ENCODE data around the gene SAXO1. TPM values are rescaled to one million over a fixed set of nuclear protein-coding genes. Genes with fewer than 3 reads are reported as not detected.

SAXO1 gene
- total RNA-seq, 2 donors from 2014 or later: not detected

GRCh38 chr9:18909140-18910018, 123.6 kb downstream of the SAXO1 start:
- Histone ChIP-seq H3K9me3 (no peaks in the 10 kb centered on the region), H3K4me1 (no peaks in the 10 kb centered on the region), H3K27me3 (no peaks in the 10 kb centered on the region), H3K27ac (no peak overlapping the region), H3K4me3 (no peak overlapping the region), H3K36me3 (no peaks in the 10 kb centered on the region), H3K9ac (ENCODE audit: low read depth in 2 of 2, low read length in 2 of 2) (no peak overlapping the region)
- no peak for DNase-seq
- intact Hi-C loops (cut with DNase I): no loop called here
- no peak for TF ChIP-seq CTCF (IDR thresholded peaks at IDR 0.05)

- no peaks in the 10 kb centered on the region for H3K36me3 ChIP-seq
- intact Hi-C loops (cut with DNase I): no loop called here
- H3K9ac ChIP-seq (ENCODE audit: low read depth in 2 of 2, low read length in 2 of 2): no peak overlapping the region
- no peaks in the 10 kb centered on the region for H3K27me3 ChIP-seq
- TF ChIP-seq CTCF (IDR thresholded peaks at IDR 0.05): no peak
- H3K4me3 ChIP-seq: no peak overlapping the region
- no peaks in the 10 kb centered on the region for H3K4me1 ChIP-seq
- no peaks in the 10 kb centered on the region for H3K9me3 ChIP-seq
- no peak overlapping the region for H3K27ac ChIP-seq
- DNase-seq: no peak
These were observed 124.9 kb downstream of the SAXO1 start for GRCh38 chr9:18907927-18908625.

- intact Hi-C loops (cut with DNase I): no loop called here
- DNase-seq: no peak
- no peak overlapping the region for H3K27ac ChIP-seq
- H3K9ac ChIP-seq (ENCODE audit: low read depth in 2 of 2, low read length in 2 of 2): no peak overlapping the region
- no peak overlapping the region for H3K4me3 ChIP-seq
- H3K4me1 ChIP-seq: no peaks in the 10 kb centered on the region
- H3K27me3 ChIP-seq: no peaks in the 10 kb centered on the region
- H3K36me3 ChIP-seq: no peaks in the 10 kb centered on the region
- no peaks in the 10 kb centered on the region for H3K9me3 ChIP-seq
- TF ChIP-seq CTCF (IDR thresholded peaks at IDR 0.05): no peak
These were observed 126.2 kb downstream of the SAXO1 start for GRCh38 chr9:18906656-18907395.

GRCh38 chr9:18905883-18906629, 127.0 kb downstream of the SAXO1 start:
- TF ChIP-seq CTCF (IDR thresholded peaks at IDR 0.05): no peak
- H3K27me3 ChIP-seq: no peaks in the 10 kb centered on the region
- H3K4me3 ChIP-seq: no peak overlapping the region
- H3K9me3 ChIP-seq: no peaks in the 10 kb centered on the region
- no peaks in the 10 kb centered on the region for H3K4me1 ChIP-seq
- no peaks in the 10 kb centered on the region for H3K36me3 ChIP-seq
- intact Hi-C loops (cut with DNase I): no loop called here
- H3K27ac ChIP-seq: no peak overlapping the region
- no peak for DNase-seq
- no peak overlapping the region for H3K9ac ChIP-seq (ENCODE audit: low read depth in 2 of 2, low read length in 2 of 2)
